Measurements from ENCODE around the gene SLC49A3.

The SLC49A3 gene

DNA sequence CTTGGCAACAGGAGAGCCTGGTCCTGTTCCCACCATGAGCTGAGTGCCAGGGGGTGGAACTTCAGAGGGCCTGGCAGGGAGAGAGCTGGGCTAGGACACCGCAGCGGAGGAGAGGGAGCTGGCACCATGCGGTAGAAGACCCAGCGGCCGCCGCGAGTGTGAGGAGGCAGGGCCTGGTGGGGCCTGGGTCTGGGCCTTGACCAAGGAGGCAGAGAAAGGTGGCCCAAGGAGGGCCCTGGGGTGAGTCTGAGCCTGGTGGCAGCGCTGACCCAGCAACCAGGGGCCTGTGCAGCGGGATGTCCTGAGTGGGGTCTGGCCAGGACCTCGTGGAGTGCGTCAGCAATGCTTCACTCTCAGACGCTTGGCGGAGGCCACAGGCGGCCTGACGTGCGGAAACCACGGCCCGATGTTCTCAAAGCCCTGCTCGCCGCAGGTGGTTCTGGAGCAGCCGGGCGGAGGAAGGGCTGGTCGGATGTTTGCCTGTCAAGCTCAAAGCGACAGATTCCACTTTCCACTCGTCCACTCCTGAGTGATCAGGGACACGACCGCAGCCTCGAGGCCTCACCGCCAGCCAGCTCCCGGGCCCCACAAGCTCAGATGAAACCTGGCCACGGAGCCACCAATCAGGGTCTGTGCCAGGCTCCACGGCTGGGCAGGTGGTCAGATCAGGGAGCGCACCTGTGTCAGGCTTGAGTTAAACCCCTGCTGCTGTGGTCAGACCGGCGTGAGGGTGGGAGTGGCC, 35.7 kb downstream of the SLC49A3 start:
- no peak overlapping the region for H3K4me3 ChIP-seq (replicated peaks; ENCODE audit: low read depth, low read length)
- TF ChIP-seq, protein P1, sequence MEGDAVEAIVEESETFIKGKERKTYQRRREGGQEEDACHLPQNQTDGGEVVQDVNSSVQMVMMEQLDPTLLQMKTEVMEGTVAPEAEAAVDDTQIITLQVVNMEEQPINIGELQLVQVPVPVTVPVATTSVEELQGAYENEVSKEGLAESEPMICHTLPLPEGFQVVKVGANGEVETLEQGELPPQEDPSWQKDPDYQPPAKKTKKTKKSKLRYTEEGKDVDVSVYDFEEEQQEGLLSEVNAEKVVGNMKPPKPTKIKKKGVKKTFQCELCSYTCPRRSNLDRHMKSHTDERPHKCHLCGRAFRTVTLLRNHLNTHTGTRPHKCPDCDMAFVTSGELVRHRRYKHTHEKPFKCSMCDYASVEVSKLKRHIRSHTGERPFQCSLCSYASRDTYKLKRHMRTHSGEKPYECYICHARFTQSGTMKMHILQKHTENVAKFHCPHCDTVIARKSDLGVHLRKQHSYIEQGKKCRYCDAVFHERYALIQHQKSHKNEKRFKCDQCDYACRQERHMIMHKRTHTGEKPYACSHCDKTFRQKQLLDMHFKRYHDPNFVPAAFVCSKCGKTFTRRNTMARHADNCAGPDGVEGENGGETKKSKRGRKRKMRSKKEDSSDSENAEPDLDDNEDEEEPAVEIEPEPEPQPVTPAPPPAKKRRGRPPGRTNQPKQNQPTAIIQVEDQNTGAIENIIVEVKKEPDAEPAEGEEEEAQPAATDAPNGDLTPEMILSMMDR (IDR thresholded peaks at IDR 0.05; ENCODE audit: low read length, missing control alignments) = no peak
- no peak for DNase-seq (ENCODE audit: low read depth)

DNA sequence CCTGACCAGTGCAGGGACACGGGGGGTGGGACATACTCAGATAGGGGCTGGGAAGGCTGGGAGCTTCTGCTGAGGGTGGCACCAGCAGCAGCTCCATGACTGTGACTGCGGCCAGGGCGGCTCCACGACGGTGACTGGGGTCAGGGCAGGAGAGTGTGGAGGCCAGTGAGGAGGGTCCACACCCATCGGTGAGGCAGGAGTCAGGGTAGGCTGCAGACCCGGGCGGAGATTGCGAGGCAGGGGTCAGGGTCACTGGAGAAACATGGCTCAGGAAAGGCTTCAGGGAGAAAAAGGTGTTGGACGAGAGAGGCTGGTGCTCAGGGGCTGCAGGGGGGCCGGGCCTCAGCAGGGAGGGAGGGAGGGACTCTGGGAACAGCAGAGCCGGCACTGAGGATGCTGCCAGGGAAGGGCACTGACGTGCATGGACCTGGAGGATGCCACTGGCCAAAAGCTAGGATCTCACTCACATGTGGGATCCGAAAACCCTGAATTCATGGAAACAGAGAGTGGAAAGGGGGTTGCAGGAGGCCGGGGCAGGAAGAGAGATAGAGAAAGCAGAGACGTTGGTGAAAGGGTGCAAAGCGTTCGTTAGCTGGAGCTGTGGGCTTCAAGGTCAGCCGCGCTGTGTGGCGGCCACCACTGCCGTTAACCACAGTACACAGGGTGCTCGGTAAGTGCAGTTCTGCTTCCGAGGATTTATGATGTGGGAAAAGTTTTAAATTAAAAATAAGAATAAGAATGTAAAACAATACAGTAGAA, 36.9 kb downstream of the SLC49A3 start:
- TF ChIP-seq, protein P1 (IDR thresholded peaks at IDR 0.05; ENCODE audit: low read length, missing control alignments) = no peak
- no peak overlapping the region for H3K4me3 ChIP-seq (replicated peaks; ENCODE audit: low read depth, low read length)
- no peak for DNase-seq (ENCODE audit: low read depth)

DNA sequence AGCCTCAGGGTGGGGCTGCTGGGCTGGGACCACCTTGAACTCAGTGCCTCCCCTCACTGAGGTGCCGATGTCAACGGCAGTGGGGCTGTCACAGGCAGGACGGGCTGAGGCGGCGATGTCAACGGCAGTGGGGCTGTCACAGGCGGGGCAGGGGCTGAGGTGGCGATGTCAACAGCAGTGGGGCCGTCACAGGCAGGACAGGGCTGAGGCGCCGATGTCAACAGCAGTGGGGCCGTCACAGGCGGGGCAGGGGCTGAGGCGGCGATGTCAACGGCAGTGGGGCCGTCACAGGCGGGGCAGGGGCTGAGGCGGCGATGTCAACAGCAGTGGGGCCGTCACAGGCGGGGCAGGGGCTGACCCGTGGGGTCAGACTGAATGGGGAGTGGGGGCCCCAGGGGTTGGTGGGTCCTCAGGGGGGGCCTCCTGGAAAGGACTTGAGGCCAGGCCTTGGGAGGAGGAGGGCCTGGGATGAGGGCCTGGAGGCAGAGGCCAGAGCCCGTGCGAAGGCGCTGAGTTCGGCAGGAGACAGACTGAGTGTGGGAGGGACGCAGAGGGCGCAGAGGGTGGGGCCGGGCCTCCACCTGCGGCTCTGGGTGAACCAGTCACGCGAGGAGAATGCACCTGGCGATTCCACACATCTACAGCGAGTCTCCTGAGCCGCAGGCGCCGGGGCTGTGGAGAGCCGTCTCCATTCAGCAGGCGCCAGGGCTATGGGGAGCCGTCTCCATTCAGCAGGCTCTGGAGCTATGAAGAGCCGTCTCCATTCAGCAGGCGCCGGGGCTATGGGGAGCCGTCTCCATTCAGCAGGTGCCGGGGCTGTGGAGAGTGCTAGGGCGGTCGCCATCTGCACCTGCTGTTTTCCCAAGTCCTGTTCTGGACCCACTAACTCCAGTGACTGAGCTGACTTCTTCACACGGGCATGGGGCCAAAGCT, 37.7 kb downstream of the SLC49A3 start:
- TF ChIP-seq, protein P1 (IDR thresholded peaks at IDR 0.05; ENCODE audit: low read length, missing control alignments) = no peak
- DNase-seq (ENCODE audit: low read depth) = no peak
- no peak overlapping the region for H3K4me3 ChIP-seq (replicated peaks; ENCODE audit: low read depth, low read length)

DNA sequence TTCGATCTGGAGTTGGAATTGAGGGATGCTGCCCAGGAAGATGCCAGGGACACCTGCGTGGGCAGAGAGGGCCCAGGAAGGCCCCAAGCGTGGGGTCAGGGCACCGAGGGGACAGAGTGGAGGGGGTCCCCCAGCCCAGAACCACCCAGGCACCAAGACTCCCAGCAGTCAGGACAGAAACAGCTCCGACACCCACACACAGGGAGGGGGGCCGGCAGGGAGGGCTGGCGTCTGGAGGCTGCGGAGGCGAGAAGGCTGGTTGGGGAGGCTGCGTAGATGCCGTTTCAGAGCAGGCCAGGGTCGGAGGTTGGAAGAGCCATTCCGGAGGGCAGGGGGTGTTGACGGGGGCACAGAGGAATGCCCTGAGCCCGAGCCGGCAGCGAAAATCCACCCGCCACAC, 38.5 kb downstream of the SLC49A3 start:
- DNase-seq (ENCODE audit: low read depth) = no peak
- no peak overlapping the region for H3K4me3 ChIP-seq (replicated peaks; ENCODE audit: low read depth, low read length)
- TF ChIP-seq, protein P1 (IDR thresholded peaks at IDR 0.05; ENCODE audit: low read length, missing control alignments) = no peak

DNA sequence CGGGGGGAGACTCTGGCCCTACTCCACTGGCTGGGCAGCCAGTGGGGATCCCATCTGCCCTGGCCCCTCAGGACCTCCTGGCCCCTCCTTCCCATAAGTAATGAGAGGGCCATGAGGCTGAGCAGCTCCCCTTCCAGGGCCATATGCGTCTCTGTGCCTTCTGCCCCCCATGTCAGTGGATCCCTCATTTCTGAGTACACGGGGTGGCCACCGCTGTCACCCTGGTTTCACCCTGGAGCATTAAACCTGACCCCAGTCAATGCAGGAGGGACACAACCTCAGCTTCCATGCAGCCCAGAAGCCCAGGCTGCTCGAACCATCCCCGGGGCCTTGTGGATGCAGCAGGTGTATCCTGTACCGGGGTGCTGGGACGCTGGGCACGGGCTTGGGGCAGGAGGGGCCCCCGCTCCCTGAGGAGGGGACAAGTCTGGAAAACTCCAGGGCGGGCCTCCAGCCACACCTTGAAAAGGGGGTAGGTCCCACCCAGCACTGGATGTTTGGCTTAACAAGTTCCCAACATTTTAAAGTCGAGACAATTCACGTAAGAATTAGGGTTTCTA, 39.1 kb downstream of the SLC49A3 start:
- H3K4me3 ChIP-seq (replicated peaks; ENCODE audit: low read depth, low read length) = no peak overlapping the region
- TF ChIP-seq, protein P1 (IDR thresholded peaks at IDR 0.05; ENCODE audit: low read length, missing control alignments) = no peak
- DNase-seq (ENCODE audit: low read depth) = no peak

DNA sequence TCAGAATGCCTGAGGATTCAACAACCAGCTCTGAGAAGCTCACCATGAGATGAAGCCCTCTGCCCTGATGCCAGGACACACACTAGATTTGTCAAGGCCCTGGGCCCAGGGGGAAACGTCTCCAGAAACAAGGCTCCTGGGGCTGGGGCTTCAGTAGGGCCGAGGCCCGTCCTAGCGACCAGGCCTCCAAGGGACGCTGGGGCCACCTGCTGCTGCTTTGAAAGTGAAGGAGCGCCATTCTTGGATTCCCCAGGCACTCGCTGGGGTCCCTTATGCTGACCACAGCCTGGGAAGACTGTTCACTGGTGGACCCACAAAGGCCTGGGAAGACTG, 39.7 kb downstream of the SLC49A3 start:
- TF ChIP-seq, protein P1 (IDR thresholded peaks at IDR 0.05; ENCODE audit: low read length, missing control alignments) = no peak
- no peak for DNase-seq (ENCODE audit: low read depth)
- H3K4me3 ChIP-seq (replicated peaks; ENCODE audit: low read depth, low read length) = no peak overlapping the region

All from fibroblast of pulmonary artery (primary cell).